Activated naive CD4-positive, alpha-beta T cell treated with anti-CD3 and anti-CD28 coated beads, Interleukin-2, amount 10 ng/mL, durations not matched to agents 7 days and 5 days (primary cell): ENCODE results near the gene USO1.
"Not testable (repeated sequence)": the region's sequence is repeated elsewhere in the genome, so short reads cannot be mapped to it uniquely, and the experiment has no call there.

ENCODE experiments used
- CTCF ChIA-PET: fragments of 350-600 bp; sonication (Branson Sonifier 250); formaldehyde crosslinking; loops from one replicate; lab custom pipeline; 2021; ENCODE audit warnings: antibody characterized with exemption; lab: Charles Lee
- DNase-seq: peaks from one replicate; pipeline ENCODE4 v3.0.0-alpha.2; 2020
- H3K27ac Mint-ChIP-seq: one replicate; pipeline ENCODE4 v1.8.0; 2021; ENCODE audit warnings: mild to moderate bottlenecking, moderate library complexity, mixed read lengths
- H3K27me3 Mint-ChIP-seq: one replicate; pipeline ENCODE4 v1.8.0; 2021; ENCODE audit warnings: mild to moderate bottlenecking, mixed read lengths
- H3K36me3 Mint-ChIP-seq: one replicate; pipeline ENCODE4 v1.8.0; 2021; ENCODE audit warnings: mixed read lengths
- H3K4me1 Mint-ChIP-seq: one replicate; pipeline ENCODE4 v1.8.0; 2021; ENCODE audit warnings: mixed read lengths
- H3K4me3 Mint-ChIP-seq: one replicate; pipeline ENCODE4 v1.8.0; 2021; ENCODE audit warnings: mild to moderate bottlenecking, moderate library complexity, mixed read lengths
- H3K9me3 Mint-ChIP-seq: one replicate; pipeline ENCODE4 v1.8.0; 2021; ENCODE audit warnings: mixed read lengths

Gene USO1

GRCh38 chr4:75848171-75848760 is 123.9 kb downstream of the USO1 start:
- H3K36me3 Mint-ChIP-seq, H3K27me3 Mint-ChIP-seq, H3K9me3 Mint-ChIP-seq, H3K4me1 Mint-ChIP-seq, H3K4me3 Mint-ChIP-seq, H3K27ac Mint-ChIP-seq: not testable (repeated sequence)
- CTCF ChIA-PET: interaction anchor here (0.6 to 1.7 kb wide), 24 partner anchors 9 to 1530 kb away, joined by 3 to 11 read pairs (median 3); partner anchors contain the start of gene USO1
- peak; percentile 31 for DNase-seq

GRCh38 chr4:75848891-75849290 is 124.5 kb downstream of the USO1 start:
- no peak overlapping the region for H3K4me3 Mint-ChIP-seq
- no peaks in the 10 kb centered on the region for H3K9me3 Mint-ChIP-seq
- no peaks in the 10 kb centered on the region for H3K36me3 Mint-ChIP-seq
- peaks cover 12% of the 10 kb centered on the region for H3K27me3 Mint-ChIP-seq
- CTCF ChIA-PET: interaction anchor here (1.0 to 2.2 kb wide), 7 partner anchors 14 to 278 kb away, joined by 3 to 11 read pairs (median 4); partner anchors contain the start of gene USO1
- no peak for DNase-seq
- H3K27ac Mint-ChIP-seq: no peak overlapping the region
- peaks cover 5% of the 10 kb centered on the region for H3K4me1 Mint-ChIP-seq

GRCh38 chr4:75849461-75849860 is 125.1 kb downstream of the USO1 start:
- Mint-ChIP-seq H3K4me1 (peaks cover 5% of the 10 kb centered on the region), H3K27me3 (peaks cover 14% of the 10 kb centered on the region), H3K4me3 (no peak overlapping the region), H3K36me3 (no peaks in the 10 kb centered on the region), H3K27ac (no peak overlapping the region), H3K9me3 (no peaks in the 10 kb centered on the region)
- DNase-seq: no peak
- CTCF ChIA-PET: interaction anchor here (0.6 to 2.2 kb wide), 2 partner anchors 46 to 685 kb away, joined by 4 to 6 read pairs; no protein-coding TSS in a partner anchor

- H3K4me3 Mint-ChIP-seq: no peak overlapping the region
- CTCF ChIA-PET: interaction anchor here (1.2 kb wide), 1 partner anchor 11 kb away, joined by 5 read pairs; no protein-coding TSS in a partner anchor
- no peaks in the 10 kb centered on the region for H3K36me3 Mint-ChIP-seq
These were observed 134.3 kb downstream of the USO1 start for GRCh38 chr4:75858721-75859120.

GRCh38 chr4:75860606-75861005 is 136.2 kb downstream of the USO1 start:
- no peak overlapping the region for H3K27ac Mint-ChIP-seq
- CTCF ChIA-PET: no interaction called here
- no peaks in the 10 kb centered on the region for H3K27me3 Mint-ChIP-seq
- H3K9me3 Mint-ChIP-seq: no peaks in the 10 kb centered on the region
- no peaks in the 10 kb centered on the region for H3K36me3 Mint-ChIP-seq
- H3K4me1 Mint-ChIP-seq: no peaks in the 10 kb centered on the region
- H3K4me3 Mint-ChIP-seq: no peak overlapping the region
- no peak for DNase-seq

More at GRCh38 chr4:75858721-75859120, 134.3 kb downstream of the USO1 start:
- no peak overlapping the region for H3K27ac Mint-ChIP-seq
- peaks cover 3% of the 10 kb centered on the region for H3K27me3 Mint-ChIP-seq
- no peak for DNase-seq
- no peaks in the 10 kb centered on the region for H3K4me1 Mint-ChIP-seq
- no peaks in the 10 kb centered on the region for H3K9me3 Mint-ChIP-seq
